Measurements from ENCODE around the gene NVL. TPM values are rescaled to one million over a fixed set of nuclear protein-coding genes. Genes with fewer than 3 reads are reported as not detected.

Gene NVL
- total and polyA plus RNA-seq, 4 donors, result 12.8 to 41.5 (median 29.1) TPM

GRCh38 chr1:224375059-224375458, 45.1 kb upstream of the NVL start:
- WGBS, 2 donors, result 64 to 70% methylated on average over 3 of the region's 3 CpGs
- Histone ChIP-seq H3K9ac (ENCODE audit: insufficient read depth in 1 of 2, low read length in 2 of 2) (no peak overlapping the region), H3K27ac (ENCODE audit: low read depth in 1 of 2, low read length in 1 of 2) (no peak overlapping the region), H3K36me3 (ENCODE audit: control insufficient read depth in 4 of 4, insufficient read depth in 4 of 4, low read length in 4 of 4) (peaks cover 20 to 42% (median 27%) of the 10 kb centered on the region in 4 donors), H3K9me3 (ENCODE audit: control insufficient read depth in 4 of 4, insufficient read depth in 3 of 4, low read length in 3 of 4) (no peaks in the 10 kb centered on the region), H3K4me3 (no peak overlapping the region), H3K27me3 (ENCODE audit: control insufficient read depth in 3 of 3, insufficient read depth in 3 of 3, low read length in 2 of 3) (no peaks in the 10 kb centered on the region), H3K4me1 (ENCODE audit: control insufficient read depth in 5 of 5, insufficient read depth in 5 of 5, low read length in 5 of 5) (no peaks in the 10 kb centered on the region)
- TF ChIP-seq, protein P1, sequence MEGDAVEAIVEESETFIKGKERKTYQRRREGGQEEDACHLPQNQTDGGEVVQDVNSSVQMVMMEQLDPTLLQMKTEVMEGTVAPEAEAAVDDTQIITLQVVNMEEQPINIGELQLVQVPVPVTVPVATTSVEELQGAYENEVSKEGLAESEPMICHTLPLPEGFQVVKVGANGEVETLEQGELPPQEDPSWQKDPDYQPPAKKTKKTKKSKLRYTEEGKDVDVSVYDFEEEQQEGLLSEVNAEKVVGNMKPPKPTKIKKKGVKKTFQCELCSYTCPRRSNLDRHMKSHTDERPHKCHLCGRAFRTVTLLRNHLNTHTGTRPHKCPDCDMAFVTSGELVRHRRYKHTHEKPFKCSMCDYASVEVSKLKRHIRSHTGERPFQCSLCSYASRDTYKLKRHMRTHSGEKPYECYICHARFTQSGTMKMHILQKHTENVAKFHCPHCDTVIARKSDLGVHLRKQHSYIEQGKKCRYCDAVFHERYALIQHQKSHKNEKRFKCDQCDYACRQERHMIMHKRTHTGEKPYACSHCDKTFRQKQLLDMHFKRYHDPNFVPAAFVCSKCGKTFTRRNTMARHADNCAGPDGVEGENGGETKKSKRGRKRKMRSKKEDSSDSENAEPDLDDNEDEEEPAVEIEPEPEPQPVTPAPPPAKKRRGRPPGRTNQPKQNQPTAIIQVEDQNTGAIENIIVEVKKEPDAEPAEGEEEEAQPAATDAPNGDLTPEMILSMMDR (IDR thresholded peaks at IDR 0.05; ENCODE audit: control extremely low read depth, extremely low read depth), result no peak
- no peak for ATAC-seq (ENCODE audit: insufficient read depth, low FRiP score)
- DNase-seq, result no peak

DNA sequence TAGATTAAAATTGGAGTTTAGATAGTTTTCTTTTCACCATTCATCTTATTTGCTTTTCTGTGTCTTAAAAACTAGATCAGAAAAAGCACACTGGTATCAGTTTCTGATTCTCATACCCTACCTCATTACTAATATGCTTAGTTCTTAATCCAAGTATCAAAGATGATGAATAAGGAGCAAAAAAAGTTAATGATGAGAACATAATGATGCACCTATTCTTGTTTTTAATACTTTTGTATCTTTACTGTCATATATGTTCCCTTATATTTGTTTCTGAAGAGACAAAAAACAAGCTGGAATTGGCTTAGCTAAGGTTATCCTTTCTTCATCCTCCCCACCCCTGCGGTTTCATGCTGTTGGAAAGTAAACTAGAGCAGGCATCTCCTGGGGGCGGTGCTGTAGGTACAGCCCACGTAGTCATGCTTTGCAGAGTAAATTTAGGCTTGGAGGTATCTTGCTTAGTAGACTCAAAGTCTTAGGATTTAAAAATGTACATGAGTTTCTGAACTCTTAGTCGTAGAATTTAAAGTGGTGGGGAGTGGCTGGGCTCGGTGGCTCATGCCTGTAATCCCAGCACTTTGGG, 43.1 kb upstream of the NVL start:
- H3K36me3 ChIP-seq (ENCODE audit: control insufficient read depth in 4 of 4, insufficient read depth in 4 of 4, low read length in 4 of 4), result peaks cover 29 to 40% (median 31%) of the 10 kb centered on the region in 4 donors
- WGBS, 2 donors, result 92 to 98% methylated on average over 5 of the region's 5 CpGs

GRCh38 chr1:224368409-224368808, 38.4 kb upstream of the NVL start:
- WGBS, 2 donors, result 90 to 95% methylated on average over 5 of the region's 5 CpGs

More for the DNA sequence above, 43.1 kb upstream of the NVL start:
- H3K27me3 ChIP-seq (ENCODE audit: control insufficient read depth in 3 of 3, insufficient read depth in 3 of 3, low read length in 2 of 3), result no peaks in the 10 kb centered on the region
- H3K4me3 ChIP-seq, result no peak overlapping the region
- DNase-seq, result no peak
- no peak overlapping the region for H3K27ac ChIP-seq (ENCODE audit: low read depth in 1 of 2, low read length in 1 of 2)
- no peaks in the 10 kb centered on the region for H3K4me1 ChIP-seq (ENCODE audit: control insufficient read depth in 5 of 5, insufficient read depth in 5 of 5, low read length in 5 of 5)
- H3K9ac ChIP-seq (ENCODE audit: insufficient read depth in 1 of 2, low read length in 2 of 2), result no peak overlapping the region
- H3K9me3 ChIP-seq (ENCODE audit: control insufficient read depth in 4 of 4, insufficient read depth in 3 of 4, low read length in 3 of 4), result no peaks in the 10 kb centered on the region
- ATAC-seq (ENCODE audit: insufficient read depth, low FRiP score), result no peak
- TF ChIP-seq, protein P1 (IDR thresholded peaks at IDR 0.05; ENCODE audit: control extremely low read depth, extremely low read depth), result no peak

More at GRCh38 chr1:224368409-224368808, 38.4 kb upstream of the NVL start:
- H3K27ac ChIP-seq (ENCODE audit: low read depth in 1 of 2, low read length in 1 of 2), result no peak overlapping the region
- DNase-seq (no peak), ATAC-seq (ENCODE audit: insufficient read depth, low FRiP score) (no peak)
- H3K4me3 ChIP-seq, result no peak overlapping the region
- H3K4me1 ChIP-seq (ENCODE audit: control insufficient read depth in 5 of 5, insufficient read depth in 5 of 5, low read length in 5 of 5), result no peaks in the 10 kb centered on the region
- TF ChIP-seq, protein P1 (IDR thresholded peaks at IDR 0.05; ENCODE audit: control extremely low read depth, extremely low read depth), result no peak
- H3K36me3 ChIP-seq (ENCODE audit: control insufficient read depth in 4 of 4, insufficient read depth in 4 of 4, low read length in 4 of 4), result peaks cover 19 to 42% (median 24%) of the 10 kb centered on the region in 4 donors
- H3K27me3 ChIP-seq (ENCODE audit: control insufficient read depth in 3 of 3, insufficient read depth in 3 of 3, low read length in 2 of 3), result no peaks in the 10 kb centered on the region
- H3K9ac ChIP-seq (ENCODE audit: insufficient read depth in 1 of 2, low read length in 2 of 2), result no peak overlapping the region
- no peaks in the 10 kb centered on the region for H3K9me3 ChIP-seq (ENCODE audit: control insufficient read depth in 4 of 4, insufficient read depth in 3 of 4, low read length in 3 of 4)
